Natural killer cell (primary cell): ENCODE data around the gene NAT14. TPM values are rescaled to one million over a fixed set of nuclear protein-coding genes. Genes with fewer than 3 reads are reported as not detected.
A peak's percentile ranks its signal among the peaks of the same experiment; 100 is the strongest.

Source experiments
- ATAC-seq, 3 donors: fragments of 150-1000 bp in 2 of 3; fragments of 200-7000 bp in 1 of 3; cut with Tn5 transposase; 1 replicate in 1 of 3; 2 replicates in 2 of 3; pipeline ENCODE4 v1.10.0; 2021; ENCODE audit warnings: mild to moderate bottlenecking in 2 of 3, moderate library complexity in 2 of 3
- DNase-seq, 2 donors: peaks; one replicate each; pipeline versions ENCODE4 v3.0.0 to v3.0.0-alpha.2; 2013 to 2021; ENCODE audit warnings: mixed read lengths in 1 of 2
- H3K27ac ChIP-seq: one replicate; pipeline ENCODE4 v1.5.1; 2013; ENCODE audit warnings: mild to moderate bottlenecking, low read length
- H3K27me3 ChIP-seq: one replicate; pipeline ENCODE4 v1.6.1; 2013; ENCODE audit warnings: low read length; ENCODE audit not compliant: control insufficient read depth, insufficient read depth
- H3K36me3 ChIP-seq: one replicate; pipeline ENCODE4 v1.6.1; 2013; ENCODE audit warnings: low read length; ENCODE audit not compliant: control insufficient read depth, insufficient read depth
- H3K4me1 ChIP-seq: one replicate; pipeline ENCODE4 v1.6.1; 2013; ENCODE audit warnings: low read length; ENCODE audit not compliant: control insufficient read depth, insufficient read depth
- H3K4me3 ChIP-seq: one replicate; pipeline ENCODE4 v1.5.1; 2013; ENCODE audit warnings: low read length
- H3K9me3 ChIP-seq: one replicate; pipeline ENCODE4 v1.6.1; 2013; ENCODE audit warnings: low read length; ENCODE audit not compliant: control insufficient read depth, insufficient read depth
- H3K27ac Mint-ChIP-seq, 2 donors: one replicate each; pipeline ENCODE4 v1.8.0; 2022; ENCODE audit warnings: mild to moderate bottlenecking in 2 of 2, mixed read lengths in 2 of 2, moderate library complexity in 1 of 2
- H3K27me3 Mint-ChIP-seq, 2 donors: one replicate each; pipeline ENCODE4 v1.8.0; 2022; ENCODE audit warnings: low read depth in 2 of 2, mixed read lengths in 2 of 2
- H3K36me3 Mint-ChIP-seq: one replicate; pipeline ENCODE4 v1.8.0; 2022; ENCODE audit warnings: mixed read lengths
- H3K4me1 Mint-ChIP-seq, 2 donors: one replicate each; pipeline ENCODE4 v1.8.0; 2022; ENCODE audit warnings: mixed read lengths in 2 of 2
- H3K4me3 Mint-ChIP-seq: one replicate; pipeline ENCODE4 v1.8.0; 2022; ENCODE audit warnings: mild to moderate bottlenecking, moderate library complexity, mixed read lengths
- H3K9me3 Mint-ChIP-seq, 2 donors: one replicate each; pipeline ENCODE4 v1.8.0; 2022; ENCODE audit warnings: mixed read lengths in 2 of 2
- CTCF ChIP-seq: fragments of 200-600 bp; IDR thresholded peaks from one replicate; pipeline ENCODE4 v1.8.0; 2022; ENCODE audit warnings: antibody characterized with exemption
- WGBS: methylation state at CpG from one replicate; pipeline ENCODE4 v1.1.7; 2013; ENCODE audit warnings: missing lambda C conversion rate; ENCODE audit not compliant: insufficient coverage; 5-methylcytosine and 5-hydroxymethylcytosine counted together
- intact Hi-C: fragments of 100-400 bp; cut with micrococcal nuclease; formaldehyde crosslinking; loops from one replicate; pipeline ENCODE4 v1.14.2; 2022
- total RNA-seq, 4 donors: library from RNA; stranded (reverse); fragments of 120-200 nt in 1 of 4; gene quantifications; one replicate each; pipeline versions ENCODE4 v1.2.3 to v1.2.4, GENCODE V29; 2013 to 2022

The NAT14 gene
- total RNA-seq, 3 donors from 2014 or later (not counting 1 experiment from before 2014, with no cell fraction given) = 8.7 to 12.5 (median 8.8) TPM

- no peak overlapping the region for H3K27ac Mint-ChIP-seq
- peaks cover under 1 to 17% of the 10 kb centered on the region in 2 donors for H3K4me1 Mint-ChIP-seq
- 78% methylated on average over 14 of the region's 14 CpGs for WGBS
- no peaks in the 10 kb centered on the region for H3K36me3 ChIP-seq
- H3K9me3 ChIP-seq = no peaks in the 10 kb centered on the region
- no peak overlapping the region for H3K4me3 Mint-ChIP-seq
- H3K36me3 Mint-ChIP-seq = no peaks in the 10 kb centered on the region
- H3K27me3 ChIP-seq = peaks cover 20% of the 10 kb centered on the region
- ATAC-seq = peak in 1 of 3 donors; percentile 55
- H3K4me1 ChIP-seq = peaks cover 12% of the 10 kb centered on the region
- TF ChIP-seq CTCF = peak; percentile 40
- H3K4me3 ChIP-seq = no peak overlapping the region
- DNase-seq = peak in 1 of 2 donors; percentile 69
- H3K9me3 Mint-ChIP-seq = no peaks in the 10 kb centered on the region
- peaks cover 8 to 26% of the 10 kb centered on the region in 2 donors for H3K27me3 Mint-ChIP-seq
- intact Hi-C loops = loop anchor here (2.0 kb wide), 1 partner anchor 162 kb away; no protein-coding TSS in a partner anchor
- no peak overlapping the region for H3K27ac ChIP-seq
Measured at GRCh38 chr19:55454787-55455243, 30.2 kb upstream of the NAT14 start.

- no peak overlapping the region for H3K27ac Mint-ChIP-seq
- H3K27me3 Mint-ChIP-seq = peaks cover 1 to 21% of the 10 kb centered on the region in 2 donors
- no peak overlapping the region for H3K4me3 ChIP-seq
- DNase-seq = no peak
- H3K36me3 ChIP-seq = no peaks in the 10 kb centered on the region
- H3K36me3 Mint-ChIP-seq = no peaks in the 10 kb centered on the region
- ATAC-seq = no peak
- 76% methylated on average over 11 of the region's 11 CpGs for WGBS
- no peaks in the 10 kb centered on the region for H3K9me3 Mint-ChIP-seq
- H3K27me3 ChIP-seq = peaks cover 16% of the 10 kb centered on the region
- intact Hi-C loops = loop anchor here (2.0 kb wide), 1 partner anchor 163 kb away; no protein-coding TSS in a partner anchor
- peaks cover 10 to 21% of the 10 kb centered on the region in 2 donors for H3K4me1 Mint-ChIP-seq
- H3K4me1 ChIP-seq = peaks cover 12% of the 10 kb centered on the region
- TF ChIP-seq CTCF = no peak
- no peaks in the 10 kb centered on the region for H3K9me3 ChIP-seq
- no peak overlapping the region for H3K27ac ChIP-seq
- no peak overlapping the region for H3K4me3 Mint-ChIP-seq
Measured at GRCh38 chr19:55455576-55456235, 29.3 kb upstream of the NAT14 start.

GRCh38 chr19:55456347-55456746, 28.6 kb upstream of the NAT14 start:
- H3K4me3 Mint-ChIP-seq = no peak overlapping the region
- intact Hi-C loops = no loop called here
- no peak overlapping the region for H3K27ac Mint-ChIP-seq
- TF ChIP-seq CTCF = no peak
- peaks cover 12 to 23% of the 10 kb centered on the region in 2 donors for H3K4me1 Mint-ChIP-seq
- no peaks in the 10 kb centered on the region for H3K36me3 Mint-ChIP-seq
- Histone ChIP-seq H3K9me3 (no peaks in the 10 kb centered on the region), H3K4me3 (no peak overlapping the region), H3K36me3 (no peaks in the 10 kb centered on the region), H3K4me1 (peaks cover 19% of the 10 kb centered on the region), H3K27ac (no peak overlapping the region), H3K27me3 (peaks cover 14% of the 10 kb centered on the region)
- ATAC-seq = no peak
- no peak for DNase-seq
- no peaks in the 10 kb centered on the region for H3K9me3 Mint-ChIP-seq
- 94% methylated on average over 14 of the region's 14 CpGs for WGBS
- peaks cover 0 to 17% of the 10 kb centered on the region in 2 donors for H3K27me3 Mint-ChIP-seq
